Hematopoietic multipotent progenitor cell treated with erythropoietin and hydrocortisone succinate and interleukin-3 and kit ligand, for 4 days (in vitro differentiated cells): ENCODE measurements around the gene KLF12.

Experiments
- DNase-seq: peaks from one replicate; pipeline ENCODE4 v3.0.0-alpha.2; 2015

KLF12 gene

DNA sequence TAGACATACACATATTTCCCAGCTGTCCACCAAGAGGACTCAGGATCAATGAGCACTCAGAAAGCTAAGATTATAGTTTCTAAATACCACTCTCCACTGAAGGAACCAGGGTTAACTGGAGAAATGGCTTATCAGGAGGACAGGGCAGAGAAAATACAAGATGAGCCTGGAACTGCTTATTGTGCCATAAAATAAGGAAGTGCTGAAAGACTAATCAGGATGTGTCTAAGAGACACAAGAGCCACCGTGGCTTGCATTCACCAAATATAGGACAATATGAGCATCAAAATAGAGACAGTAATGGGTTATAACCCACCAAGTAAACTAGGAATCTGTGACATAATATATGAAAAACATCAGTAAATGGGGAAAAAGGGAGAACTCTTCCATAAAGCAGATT, 32.8 kb downstream of the KLF12 start:
- DNase-seq = peak; percentile 33

GRCh38 chr13:74098077-74098476, 36.1 kb downstream of the KLF12 start:
- DNase-seq = no peak

- DNase-seq = no peak
Observed at GRCh38 chr13:74097116-74097515, 37.1 kb downstream of the KLF12 start.

DNA sequence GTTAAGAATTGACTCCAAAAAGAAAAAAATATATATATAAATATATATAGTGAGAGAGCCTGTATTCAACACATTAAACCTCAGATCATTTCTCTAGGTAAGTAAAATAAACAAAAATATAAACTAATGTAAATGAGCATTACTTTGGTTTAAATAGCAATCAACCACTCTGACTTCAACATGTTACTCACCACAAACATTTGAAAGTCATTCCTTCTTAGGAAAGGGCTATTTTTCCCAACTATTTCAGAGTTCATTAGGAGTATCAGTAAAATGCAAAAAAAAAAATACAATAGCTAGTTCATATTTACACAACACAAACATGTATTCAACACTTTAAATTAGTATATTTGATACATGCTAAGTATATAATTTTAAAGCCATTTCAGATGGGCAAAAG, 40.5 kb downstream of the KLF12 start:
- DNase-seq = no peak

GRCh38 chr13:74092711-74093110, 41.5 kb downstream of the KLF12 start:
- no peak for DNase-seq

GRCh38 chr13:74090869-74091605, 43.2 kb downstream of the KLF12 start:
- DNase-seq = peak; percentile 13

DNA sequence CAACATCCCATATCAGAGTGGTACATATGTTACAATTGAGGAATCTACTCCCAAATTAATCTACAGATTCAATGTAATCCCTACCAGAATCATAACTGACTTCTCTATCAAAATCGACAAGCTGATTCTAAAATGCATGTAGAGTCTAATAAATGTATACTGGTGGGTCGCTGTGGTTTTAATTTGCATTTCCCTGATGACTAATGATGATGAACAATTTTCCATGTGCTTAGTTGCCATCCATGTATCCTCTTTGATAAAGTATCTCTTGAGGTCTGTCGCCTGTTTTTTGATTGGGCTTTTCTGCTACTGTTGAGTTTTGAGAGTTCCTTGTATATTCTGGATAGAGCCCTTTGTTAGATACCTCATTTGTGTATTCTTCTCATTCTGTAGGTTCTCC, 43.8 kb downstream of the KLF12 start:
- DNase-seq = peak; percentile 7

GRCh38 chr13:74087357-74087756, 46.8 kb downstream of the KLF12 start:
- no peak for DNase-seq
